ENCODE results near the gene INF2.

DNA sequence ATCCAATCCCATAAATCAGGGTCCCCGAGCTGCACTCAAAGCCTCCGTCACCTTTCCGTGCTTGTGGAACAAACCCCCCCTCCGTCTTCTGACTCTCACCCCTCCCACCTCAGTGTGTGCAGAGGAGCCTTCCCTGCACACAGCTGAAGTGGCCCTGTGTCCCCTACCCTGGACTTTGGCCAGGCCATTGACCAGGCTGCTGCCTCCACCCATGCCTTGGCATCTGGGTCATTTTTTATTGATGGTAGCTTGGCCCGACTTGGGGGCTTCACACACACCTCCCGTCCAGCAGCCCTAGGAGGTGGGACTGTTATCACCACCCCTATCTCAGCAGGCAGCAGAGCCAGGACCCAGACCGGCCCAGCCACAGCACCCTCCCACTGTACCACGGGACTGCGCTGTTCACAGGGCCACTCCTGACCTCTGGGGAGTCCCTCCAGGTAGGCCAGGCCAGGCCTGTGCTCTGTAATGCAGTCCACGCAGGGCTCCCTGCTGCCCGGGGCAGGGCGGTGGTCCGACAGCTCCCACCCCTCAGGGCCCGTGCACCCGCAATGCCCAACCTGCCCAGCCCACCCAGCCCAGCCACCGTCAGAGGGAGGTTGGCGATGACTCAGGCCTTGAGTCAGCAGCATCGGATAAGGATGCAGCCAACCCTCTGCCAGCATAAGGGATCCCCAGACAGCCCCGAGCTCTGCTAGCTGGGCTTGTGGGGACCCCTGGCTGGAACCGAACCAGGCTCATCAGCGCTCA lies 9.2 kb upstream of the INF2 start:
- TF ChIP-seq, protein P1, sequence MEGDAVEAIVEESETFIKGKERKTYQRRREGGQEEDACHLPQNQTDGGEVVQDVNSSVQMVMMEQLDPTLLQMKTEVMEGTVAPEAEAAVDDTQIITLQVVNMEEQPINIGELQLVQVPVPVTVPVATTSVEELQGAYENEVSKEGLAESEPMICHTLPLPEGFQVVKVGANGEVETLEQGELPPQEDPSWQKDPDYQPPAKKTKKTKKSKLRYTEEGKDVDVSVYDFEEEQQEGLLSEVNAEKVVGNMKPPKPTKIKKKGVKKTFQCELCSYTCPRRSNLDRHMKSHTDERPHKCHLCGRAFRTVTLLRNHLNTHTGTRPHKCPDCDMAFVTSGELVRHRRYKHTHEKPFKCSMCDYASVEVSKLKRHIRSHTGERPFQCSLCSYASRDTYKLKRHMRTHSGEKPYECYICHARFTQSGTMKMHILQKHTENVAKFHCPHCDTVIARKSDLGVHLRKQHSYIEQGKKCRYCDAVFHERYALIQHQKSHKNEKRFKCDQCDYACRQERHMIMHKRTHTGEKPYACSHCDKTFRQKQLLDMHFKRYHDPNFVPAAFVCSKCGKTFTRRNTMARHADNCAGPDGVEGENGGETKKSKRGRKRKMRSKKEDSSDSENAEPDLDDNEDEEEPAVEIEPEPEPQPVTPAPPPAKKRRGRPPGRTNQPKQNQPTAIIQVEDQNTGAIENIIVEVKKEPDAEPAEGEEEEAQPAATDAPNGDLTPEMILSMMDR (IDR thresholded peaks at IDR 0.05; ENCODE audit: low read length): no peak
- TF ChIP-seq EZH2 (IDR thresholded peaks at IDR 0.05; ENCODE audit: borderline replicate concordance, low read length): no peak
